GM12872 (cell line): ENCODE data around the gene PRR36.

ENCODE experiments used
- TF ChIP-seq, protein P1 (sequence below): IDR thresholded peaks from 3 replicates; pipeline ENCODE4 v1.5.1; 2011; ENCODE audit warnings: low read depth, mild to moderate bottlenecking, low read length, moderate library complexity; ENCODE audit not compliant: insufficient read depth

The PRR36 gene

DNA sequence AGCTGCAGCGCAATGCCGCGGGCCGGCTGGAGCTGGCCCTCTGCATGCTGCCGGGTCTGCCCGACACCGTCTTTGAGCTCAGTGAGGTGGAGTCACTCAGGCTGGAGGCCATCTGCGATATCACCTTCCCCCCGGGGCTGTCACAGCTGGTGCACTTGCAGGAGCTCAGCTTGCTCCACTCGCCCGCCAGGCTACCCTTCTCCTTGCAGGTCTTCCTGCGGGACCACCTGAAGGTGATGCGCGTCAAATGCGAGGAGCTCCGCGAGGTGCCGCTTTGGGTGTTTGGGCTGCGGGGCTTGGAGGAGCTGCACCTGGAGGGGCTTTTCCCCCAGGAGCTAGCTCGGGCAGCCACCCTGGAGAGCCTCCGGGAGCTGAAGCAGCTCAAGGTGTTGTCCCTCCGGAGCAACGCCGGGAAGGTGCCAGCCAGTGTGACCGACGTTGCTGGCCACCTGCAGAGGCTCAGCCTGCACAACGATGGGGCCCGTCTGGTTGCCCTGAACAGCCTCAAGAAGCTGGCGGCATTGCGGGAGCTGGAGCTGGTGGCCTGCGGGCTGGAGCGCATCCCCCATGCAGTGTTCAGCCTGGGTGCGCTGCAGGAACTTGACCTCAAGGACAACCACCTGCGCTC, 25.7 kb upstream of the PRR36 start:
- TF ChIP-seq, protein P1, sequence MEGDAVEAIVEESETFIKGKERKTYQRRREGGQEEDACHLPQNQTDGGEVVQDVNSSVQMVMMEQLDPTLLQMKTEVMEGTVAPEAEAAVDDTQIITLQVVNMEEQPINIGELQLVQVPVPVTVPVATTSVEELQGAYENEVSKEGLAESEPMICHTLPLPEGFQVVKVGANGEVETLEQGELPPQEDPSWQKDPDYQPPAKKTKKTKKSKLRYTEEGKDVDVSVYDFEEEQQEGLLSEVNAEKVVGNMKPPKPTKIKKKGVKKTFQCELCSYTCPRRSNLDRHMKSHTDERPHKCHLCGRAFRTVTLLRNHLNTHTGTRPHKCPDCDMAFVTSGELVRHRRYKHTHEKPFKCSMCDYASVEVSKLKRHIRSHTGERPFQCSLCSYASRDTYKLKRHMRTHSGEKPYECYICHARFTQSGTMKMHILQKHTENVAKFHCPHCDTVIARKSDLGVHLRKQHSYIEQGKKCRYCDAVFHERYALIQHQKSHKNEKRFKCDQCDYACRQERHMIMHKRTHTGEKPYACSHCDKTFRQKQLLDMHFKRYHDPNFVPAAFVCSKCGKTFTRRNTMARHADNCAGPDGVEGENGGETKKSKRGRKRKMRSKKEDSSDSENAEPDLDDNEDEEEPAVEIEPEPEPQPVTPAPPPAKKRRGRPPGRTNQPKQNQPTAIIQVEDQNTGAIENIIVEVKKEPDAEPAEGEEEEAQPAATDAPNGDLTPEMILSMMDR: no peak

DNA sequence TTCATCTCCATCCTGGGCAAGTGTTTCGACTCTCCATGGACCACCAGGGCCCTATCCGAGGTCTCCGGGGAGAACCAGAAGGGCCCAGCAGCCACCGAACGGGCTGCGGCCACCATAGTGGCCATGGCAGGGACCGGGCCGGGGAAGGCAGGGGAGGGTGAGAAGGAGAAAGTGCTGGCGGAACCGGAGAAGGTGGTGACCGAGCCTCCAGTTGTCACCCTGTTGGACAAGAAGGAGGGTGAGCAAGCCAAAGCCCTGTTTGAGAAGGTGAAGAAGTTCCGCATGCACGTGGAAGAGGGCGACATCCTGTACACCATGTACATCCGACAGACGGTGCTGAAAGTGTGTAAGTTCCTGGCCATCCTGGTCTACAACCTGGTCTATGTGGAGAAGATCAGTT, 24.8 kb upstream of the PRR36 start:
- TF ChIP-seq, protein P1: no peak

DNA sequence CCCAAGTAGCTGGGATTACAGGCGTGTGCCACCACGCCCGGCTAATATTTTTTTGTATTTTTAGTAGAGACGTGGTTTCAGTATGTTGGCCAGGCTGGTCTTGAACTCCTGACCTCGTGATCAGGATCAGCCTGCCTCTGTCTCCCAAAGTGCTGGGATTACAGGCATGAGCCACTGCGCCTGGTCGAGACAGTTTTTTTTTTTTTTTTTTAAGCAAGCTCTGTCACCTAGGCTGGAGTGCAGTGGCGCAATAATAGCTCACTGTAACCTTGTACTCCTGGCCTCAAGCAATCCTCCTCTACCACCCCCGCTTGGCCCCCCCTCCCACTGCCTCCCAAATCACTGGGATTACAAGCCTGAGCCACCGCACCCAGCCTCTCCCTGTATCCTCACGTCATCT, 23.1 kb upstream of the PRR36 start:
- TF ChIP-seq, protein P1: no peak

DNA sequence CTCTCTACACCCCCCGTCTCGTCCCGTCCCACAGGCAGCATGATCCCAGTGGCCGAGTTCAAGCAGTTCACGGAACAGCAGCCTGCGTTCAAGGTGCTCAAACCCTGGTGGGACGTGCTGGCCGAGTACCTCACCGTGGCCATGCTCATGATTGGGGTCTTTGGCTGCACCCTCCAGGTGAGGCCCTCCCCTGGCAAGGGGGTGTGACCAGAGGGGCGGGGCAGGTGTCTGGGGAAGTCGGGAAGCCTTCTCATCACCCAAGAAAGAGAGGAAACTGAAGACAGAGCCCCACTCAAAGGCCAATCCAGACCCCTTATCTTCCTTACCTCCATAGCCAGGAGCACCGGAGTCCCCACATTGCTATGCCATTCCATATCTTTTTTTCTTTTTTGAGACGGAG, 21.4 kb upstream of the PRR36 start:
- TF ChIP-seq, protein P1: no peak

- TF ChIP-seq, protein P1: no peak
Observed at GRCh38 chr19:7894612-7895309, 20.6 kb upstream of the PRR36 start.

- TF ChIP-seq, protein P1: no peak
Observed at GRCh38 chr19:7888826-7889217, 14.6 kb upstream of the PRR36 start.

- TF ChIP-seq, protein P1: no peak
Observed at GRCh38 chr19:7888145-7888825, 14.1 kb upstream of the PRR36 start, which contains the start of gene LRRC8E. LRRC8E (plus strand) TSS chr19:7888510; CDS start chr19:7895604, 7,094 bp downstream.
